Measurements from ENCODE around the gene PARP14. TPM values are rescaled to one million over a fixed set of nuclear protein-coding genes. Genes with fewer than 3 reads are reported as not detected.
"Not testable (repeated sequence)": the region's sequence is repeated elsewhere in the genome, so short reads cannot be mapped to it uniquely, and the experiment has no call there.

Gene PARP14
- total RNA-seq, 2 donors from 2014 or later = 22.8 to 35.9 TPM

DNA sequence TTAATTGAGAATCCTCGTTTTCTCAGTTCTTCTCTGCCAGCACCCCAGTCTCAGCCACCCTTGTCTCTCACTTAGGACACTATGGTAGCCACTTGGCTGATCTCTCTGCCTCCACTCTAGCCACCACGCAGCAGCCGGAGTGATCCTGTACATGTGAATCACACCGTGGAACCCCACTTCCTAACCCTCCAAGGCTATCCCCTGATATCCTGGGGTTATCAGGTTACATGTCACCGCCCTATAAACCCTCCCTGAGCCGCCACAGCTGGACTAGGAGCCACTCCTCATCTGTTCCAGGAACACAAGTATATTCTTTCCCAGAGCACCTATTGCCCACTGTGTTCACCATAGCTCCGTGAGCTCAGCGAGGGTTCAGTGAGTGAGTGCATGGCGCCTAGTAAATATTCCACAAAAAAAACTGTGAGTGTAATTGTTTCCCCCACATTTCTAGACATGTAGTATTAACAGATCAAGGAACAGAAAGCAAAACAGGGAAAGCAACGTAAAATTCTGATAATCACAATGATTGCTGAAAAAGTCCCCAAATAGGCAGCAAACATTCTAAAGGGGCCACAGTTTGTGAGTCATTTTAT is 661 bp upstream of the PARP14 start:
- TF ChIP-seq, protein P1, sequence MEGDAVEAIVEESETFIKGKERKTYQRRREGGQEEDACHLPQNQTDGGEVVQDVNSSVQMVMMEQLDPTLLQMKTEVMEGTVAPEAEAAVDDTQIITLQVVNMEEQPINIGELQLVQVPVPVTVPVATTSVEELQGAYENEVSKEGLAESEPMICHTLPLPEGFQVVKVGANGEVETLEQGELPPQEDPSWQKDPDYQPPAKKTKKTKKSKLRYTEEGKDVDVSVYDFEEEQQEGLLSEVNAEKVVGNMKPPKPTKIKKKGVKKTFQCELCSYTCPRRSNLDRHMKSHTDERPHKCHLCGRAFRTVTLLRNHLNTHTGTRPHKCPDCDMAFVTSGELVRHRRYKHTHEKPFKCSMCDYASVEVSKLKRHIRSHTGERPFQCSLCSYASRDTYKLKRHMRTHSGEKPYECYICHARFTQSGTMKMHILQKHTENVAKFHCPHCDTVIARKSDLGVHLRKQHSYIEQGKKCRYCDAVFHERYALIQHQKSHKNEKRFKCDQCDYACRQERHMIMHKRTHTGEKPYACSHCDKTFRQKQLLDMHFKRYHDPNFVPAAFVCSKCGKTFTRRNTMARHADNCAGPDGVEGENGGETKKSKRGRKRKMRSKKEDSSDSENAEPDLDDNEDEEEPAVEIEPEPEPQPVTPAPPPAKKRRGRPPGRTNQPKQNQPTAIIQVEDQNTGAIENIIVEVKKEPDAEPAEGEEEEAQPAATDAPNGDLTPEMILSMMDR (IDR thresholded peaks at IDR 0.05) = no peak
- Histone ChIP-seq H3K27ac (peak overlapping the region; percentile 94), H3K9me3 (no peaks in the 10 kb centered on the region), H3K9ac (ENCODE audit: low read depth in 2 of 2, low read length in 2 of 2) (peak overlapping the region; percentile 84 to 87), H3K4me3 (peak overlapping the region; percentile 84), H3K27me3 (no peaks in the 10 kb centered on the region), H3K36me3 (no peaks in the 10 kb centered on the region), H3K4me1 (peaks cover 7% of the 10 kb centered on the region)
- peak; percentile 53 for DNase-seq
- intact Hi-C loops (cut with DNase I) = loop anchor here (2.0 to 10.0 kb wide), 3 partner anchors 119 to 285 kb away; no protein-coding TSS in a partner anchor

DNA sequence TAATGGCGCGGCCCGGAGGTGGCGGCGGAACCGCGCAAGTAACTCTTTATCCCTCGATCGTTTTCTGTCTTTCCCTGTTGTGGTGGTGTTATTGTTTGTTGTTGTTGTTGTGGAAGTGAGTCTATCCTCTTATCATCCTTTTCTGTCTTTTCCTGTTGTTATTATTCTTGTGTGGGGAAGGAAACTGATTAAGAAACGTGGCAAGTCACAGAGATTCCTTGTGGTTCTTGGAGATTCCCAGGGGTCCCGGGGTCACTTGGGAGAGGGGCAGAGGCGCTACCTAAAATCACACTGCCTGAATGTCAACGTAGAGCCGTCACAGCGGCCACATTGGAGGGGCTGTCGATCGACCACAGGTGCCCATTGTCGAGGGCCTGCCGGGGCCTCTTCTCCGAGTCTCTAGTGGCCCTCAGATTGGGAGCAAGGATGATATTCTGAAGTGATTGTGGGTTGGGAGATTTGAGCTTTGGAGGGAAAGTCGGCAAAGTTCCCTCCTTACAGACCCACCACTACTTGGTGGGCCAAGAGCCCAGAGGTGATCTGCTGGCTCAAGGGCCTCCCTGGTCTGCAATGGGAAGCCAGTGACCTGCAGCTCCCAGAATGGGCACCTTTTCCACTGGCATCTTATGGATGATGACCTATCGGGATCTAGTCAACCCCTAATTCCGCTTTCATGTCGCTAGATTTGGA is 790 bp downstream of the PARP14 start:
- Histone ChIP-seq H3K27ac (peak overlapping the region; percentile 94), H3K36me3 (no peaks in the 10 kb centered on the region), H3K4me3 (peak overlapping the region; percentile 84), H3K9ac (ENCODE audit: low read depth in 2 of 2, low read length in 2 of 2) (peak overlapping the region; percentile 74 to 87), H3K27me3 (no peaks in the 10 kb centered on the region), H3K4me1 (peaks cover 7% of the 10 kb centered on the region), H3K9me3 (no peaks in the 10 kb centered on the region)
- TF ChIP-seq, protein P1 (IDR thresholded peaks at IDR 0.05) = no peak
- no peak for DNase-seq
- intact Hi-C loops (cut with DNase I) = loop anchor here (10.0 kb wide), 1 partner anchor 227 kb away; no protein-coding TSS in a partner anchor

DNA sequence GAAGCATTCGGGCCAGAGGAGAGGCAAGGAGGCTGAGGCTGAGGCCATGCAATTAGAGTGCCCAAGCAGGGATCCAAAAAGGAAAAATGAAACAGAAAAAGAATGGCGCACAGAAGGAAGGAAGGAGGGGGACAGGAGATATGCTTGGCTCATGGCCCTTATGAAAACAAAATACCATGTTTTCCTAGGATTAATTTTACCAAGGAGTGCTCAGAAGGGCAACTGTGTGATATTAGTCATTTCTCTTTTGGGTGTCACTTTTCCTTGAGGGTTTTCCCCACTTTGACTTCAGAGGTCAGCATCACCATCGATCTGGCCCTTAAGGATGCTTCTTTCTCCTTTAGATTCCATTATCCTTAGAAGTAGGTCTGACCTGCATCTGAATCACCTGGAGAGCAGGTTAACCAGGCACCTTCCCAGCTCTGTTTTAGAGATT is 1.4 kb downstream of the PARP14 start:
- Histone ChIP-seq H3K9ac (ENCODE audit: low read depth in 2 of 2, low read length in 2 of 2) (no peak overlapping the region), H3K27ac (peak overlapping the region; percentile 94), H3K36me3 (peaks cover 3% of the 10 kb centered on the region), H3K9me3 (no peaks in the 10 kb centered on the region), H3K27me3 (no peaks in the 10 kb centered on the region), H3K4me3 (peak overlapping the region; percentile 84), H3K4me1 (peaks cover 7% of the 10 kb centered on the region)
- intact Hi-C loops (cut with DNase I) = loop anchor here (10.0 kb wide), 1 partner anchor 227 kb away; no protein-coding TSS in a partner anchor
- DNase-seq = no peak
- TF ChIP-seq, protein P1 (IDR thresholded peaks at IDR 0.05) = no peak

DNA sequence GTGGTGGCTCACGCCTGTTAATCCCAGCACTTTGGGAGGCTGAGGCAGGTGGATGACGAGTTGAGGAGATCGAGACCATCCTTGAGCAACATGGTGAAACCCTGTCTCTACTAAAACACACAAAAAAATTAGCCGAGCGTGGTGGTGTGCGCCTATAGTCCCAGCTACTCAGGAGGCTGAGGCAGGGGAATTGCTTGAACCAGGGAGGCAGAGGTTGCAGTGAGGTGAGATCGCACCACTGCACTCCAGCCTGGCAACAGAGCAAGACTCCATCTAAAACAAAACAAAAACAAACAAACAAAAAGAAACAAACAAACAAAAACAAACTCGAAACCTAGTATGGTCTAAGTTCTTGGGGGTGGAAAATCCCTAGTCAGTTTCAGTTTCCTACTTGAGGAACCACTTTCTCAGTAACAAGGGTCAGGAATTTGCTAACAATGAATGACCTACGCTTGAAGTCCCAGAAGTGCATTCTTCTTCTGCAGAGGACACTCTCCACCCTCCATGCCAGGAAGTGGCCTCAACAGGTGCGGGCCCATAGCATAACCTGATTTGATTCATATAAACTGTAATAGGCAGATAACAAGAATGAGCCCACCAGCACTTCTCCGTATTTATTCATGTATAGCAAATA is 2.3 kb downstream of the PARP14 start:
- not testable (repeated sequence) for H3K4me1 ChIP-seq; H3K27ac ChIP-seq; DNase-seq; H3K9ac ChIP-seq (ENCODE audit: low read depth in 2 of 2, low read length in 2 of 2); H3K9me3 ChIP-seq; H3K27me3 ChIP-seq
- Histone ChIP-seq H3K36me3 (peaks cover 11% of the 10 kb centered on the region), H3K4me3 (peak overlapping the region; percentile 84)
- intact Hi-C loops (cut with DNase I) = loop anchor here (10.0 kb wide), 1 partner anchor 228 kb away; no protein-coding TSS in a partner anchor

DNA sequence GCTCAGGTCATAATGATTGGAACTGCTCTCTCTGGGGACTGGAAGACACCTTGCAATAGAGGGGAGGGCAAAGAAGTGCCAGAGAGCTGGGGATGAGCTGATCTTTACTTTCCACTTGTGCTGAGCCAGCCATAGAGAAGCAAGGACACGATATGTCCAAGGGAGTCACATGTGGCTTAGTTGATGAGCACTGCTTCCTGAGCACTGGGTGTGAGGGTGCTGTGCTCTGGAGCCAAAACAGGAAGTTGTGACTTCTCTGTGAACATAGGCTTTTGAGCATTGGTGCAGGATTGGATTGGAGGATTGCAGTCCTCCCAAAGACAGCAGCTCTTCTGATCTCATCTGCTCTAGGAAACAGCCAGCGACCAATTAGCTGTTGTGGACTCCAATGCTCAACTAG is 6.7 kb downstream of the PARP14 start:
- TF ChIP-seq, protein P1 (IDR thresholded peaks at IDR 0.05) = no peak
- intact Hi-C loops (cut with DNase I) = loop anchor here (10.0 kb wide), 1 partner anchor 232 kb away; no protein-coding TSS in a partner anchor
- H3K36me3 ChIP-seq = peaks cover 11% of the 10 kb centered on the region
- DNase-seq = no peak
- H3K4me3 ChIP-seq = no peak overlapping the region
- H3K9me3 ChIP-seq = no peaks in the 10 kb centered on the region
- no peak overlapping the region for H3K27ac ChIP-seq
- no peaks in the 10 kb centered on the region for H3K27me3 ChIP-seq
- H3K4me1 ChIP-seq = no peaks in the 10 kb centered on the region
- no peak overlapping the region for H3K9ac ChIP-seq (ENCODE audit: low read depth in 2 of 2, low read length in 2 of 2)

Data from colonic mucosa (tissue), 4 donors.